HL-60 (cell line): ENCODE results near the gene KIAA1755.
A peak's percentile ranks its signal among the peaks of the same experiment; 100 is the strongest.

Experiments
- DNase-seq, 2 experiments: peaks; one replicate each; pipeline ENCODE4 v3.0.0-alpha.2; 2010 to 2020; ENCODE audit warnings: low read depth in 1 of 2, low spot score in 1 of 2
- H3K27ac ChIP-seq: fragments of 250-450 bp; sonication (Bioruptor Pico); replicated peaks from 2 replicates; pipeline ENCODE4 v1.5.1; 2020; ENCODE audit warnings: mild to moderate bottlenecking, moderate library complexity
- H3K27me3 ChIP-seq: fragments of 250-450 bp; sonication (Bioruptor Pico); 2 replicates; pipeline ENCODE4 v1.5.1; 2021; ENCODE audit warnings: mild to moderate bottlenecking, moderate library complexity; ENCODE audit not compliant: insufficient read depth, poor library complexity, severe bottlenecking
- H3K4me3 ChIP-seq: replicated peaks from 2 replicates; pipeline ENCODE4 v1.5.1; 2011; ENCODE audit warnings: mild to moderate bottlenecking, control low read depth, low read length; ENCODE audit not compliant: insufficient read depth
- CTCF ChIP-seq: IDR thresholded peaks from one replicate; pipeline ENCODE4 v1.5.1; 2011; ENCODE audit warnings: low read length, control low read depth, inconsistent platforms; ENCODE audit not compliant: insufficient read depth
- GABPA ChIP-seq: IDR thresholded peaks from 2 replicates; pipeline ENCODE4 v1.6.1; 2012; ENCODE audit warnings: low read depth
- POLR2AphosphoS5 ChIP-seq: IDR thresholded peaks from 2 replicates; pipeline ENCODE4 v1.6.1; 2012; ENCODE audit warnings: low read depth
- REST ChIP-seq: IDR thresholded peaks from 2 replicates; pipeline ENCODE4 v1.6.1; 2012; ENCODE audit warnings: low read depth; ENCODE audit not compliant: insufficient replicate concordance
- SPI1 ChIP-seq: IDR thresholded peaks from 2 replicates; pipeline ENCODE4 v1.6.1; 2012; ENCODE audit warnings: low read depth, mild to moderate bottlenecking, borderline replicate concordance

The KIAA1755 gene

GRCh38 chr20:38186788-38187221, 73.7 kb downstream of the KIAA1755 start:
- Histone ChIP-seq H3K4me3 (no peak overlapping the region), H3K27me3 (no peaks in the 10 kb centered on the region), H3K27ac (no peak overlapping the region)
- no peak for DNase-seq
- TF ChIP-seq REST = no peak
- TF ChIP-seq GABPA = no peak
- no peak for TF ChIP-seq CTCF
- TF ChIP-seq POLR2AphosphoS5 = no peak
- no peak for TF ChIP-seq SPI1

GRCh38 chr20:38184101-38184500, 76.4 kb downstream of the KIAA1755 start:
- Histone ChIP-seq H3K27ac (no peak overlapping the region), H3K4me3 (no peak overlapping the region), H3K27me3 (no peaks in the 10 kb centered on the region)
- TF ChIP-seq GABPA = no peak
- no peak for TF ChIP-seq REST
- TF ChIP-seq SPI1 = no peak
- TF ChIP-seq POLR2AphosphoS5 = no peak
- no peak for TF ChIP-seq CTCF
- no peak for DNase-seq

- peak in 1 of 2 experiments; percentile 21 for DNase-seq
- no peak for TF ChIP-seq SPI1
- TF ChIP-seq REST = no peak
- no peak for TF ChIP-seq GABPA
- TF ChIP-seq POLR2AphosphoS5 = no peak
- TF ChIP-seq CTCF = no peak
- no peaks in the 10 kb centered on the region for H3K27me3 ChIP-seq
Observed at GRCh38 chr20:38181971-38182370, 78.6 kb downstream of the KIAA1755 start.

More at GRCh38 chr20:38181971-38182370, 78.6 kb downstream of the KIAA1755 start:
- Histone ChIP-seq H3K4me3 (no peak overlapping the region), H3K27ac (no peak overlapping the region)
